Fibroblast of villous mesenchyme (primary cell): ENCODE results near the gene RPS6KB2. TPM values are rescaled to one million over a fixed set of nuclear protein-coding genes. Genes with fewer than 3 reads are reported as not detected.
"Not testable (repeated sequence)": the region's sequence is repeated elsewhere in the genome, so short reads cannot be mapped to it uniquely, and the experiment has no call there.

Experiments used
- DNase-seq: peaks from one replicate; pipeline ENCODE4 v3.0.0-alpha.2; 2010; ENCODE audit warnings: low read depth
- H3K4me3 ChIP-seq: 2 replicates; pipeline ENCODE4 v1.5.1; 2011; ENCODE audit warnings: low read depth, mild to moderate bottlenecking, low read length
- total RNA-seq: library from RNA; depleted of rRNA; stranded (reverse); fragments of >200 nt; gene quantifications from 2 replicates; pipeline ENCODE4 v1.2.3, GENCODE V29; 2012
- TF ChIP-seq, protein P1 (sequence below): IDR thresholded peaks from 2 replicates; pipeline ENCODE4 v1.5.1; 2012; ENCODE audit warnings: low read depth, mild to moderate bottlenecking, low read length; ENCODE audit not compliant: insufficient read depth

The RPS6KB2 gene
- total RNA-seq, 1 donor: 42.3 TPM

DNA sequence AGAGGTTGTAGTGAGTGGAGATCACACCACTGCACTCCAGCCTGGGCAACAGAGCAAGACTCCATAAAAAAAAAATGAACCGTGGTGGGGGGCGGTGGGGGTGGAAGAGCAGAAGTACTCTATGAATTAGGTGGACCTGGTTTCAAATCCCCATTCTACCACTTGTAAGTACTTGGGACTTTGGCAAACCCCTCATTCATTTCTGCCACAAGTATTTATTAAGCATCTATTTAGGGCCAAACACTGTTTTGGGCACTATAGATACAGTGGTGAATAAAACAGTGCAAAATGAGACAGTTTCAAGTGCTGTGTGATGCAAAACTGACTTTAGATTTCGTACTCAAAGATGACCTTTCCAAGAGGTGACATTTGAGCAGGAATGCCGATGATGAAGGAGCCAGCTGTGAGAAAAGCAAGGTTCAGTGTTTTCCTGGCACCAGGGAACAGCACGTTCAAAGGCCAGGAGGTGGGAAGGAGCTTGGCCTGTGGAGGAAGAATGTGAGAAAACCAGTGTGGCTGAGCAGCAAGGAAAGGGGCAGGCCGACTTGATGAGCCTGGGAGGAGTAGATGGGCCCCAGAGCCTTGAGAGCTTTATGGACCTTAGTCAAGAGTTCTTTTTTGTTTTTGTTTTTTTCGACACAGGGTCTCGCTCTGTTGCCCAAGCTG lies 42.2 kb downstream of the RPS6KB2 start:
- H3K4me3 ChIP-seq: no peak overlapping the region
- TF ChIP-seq, protein P1, sequence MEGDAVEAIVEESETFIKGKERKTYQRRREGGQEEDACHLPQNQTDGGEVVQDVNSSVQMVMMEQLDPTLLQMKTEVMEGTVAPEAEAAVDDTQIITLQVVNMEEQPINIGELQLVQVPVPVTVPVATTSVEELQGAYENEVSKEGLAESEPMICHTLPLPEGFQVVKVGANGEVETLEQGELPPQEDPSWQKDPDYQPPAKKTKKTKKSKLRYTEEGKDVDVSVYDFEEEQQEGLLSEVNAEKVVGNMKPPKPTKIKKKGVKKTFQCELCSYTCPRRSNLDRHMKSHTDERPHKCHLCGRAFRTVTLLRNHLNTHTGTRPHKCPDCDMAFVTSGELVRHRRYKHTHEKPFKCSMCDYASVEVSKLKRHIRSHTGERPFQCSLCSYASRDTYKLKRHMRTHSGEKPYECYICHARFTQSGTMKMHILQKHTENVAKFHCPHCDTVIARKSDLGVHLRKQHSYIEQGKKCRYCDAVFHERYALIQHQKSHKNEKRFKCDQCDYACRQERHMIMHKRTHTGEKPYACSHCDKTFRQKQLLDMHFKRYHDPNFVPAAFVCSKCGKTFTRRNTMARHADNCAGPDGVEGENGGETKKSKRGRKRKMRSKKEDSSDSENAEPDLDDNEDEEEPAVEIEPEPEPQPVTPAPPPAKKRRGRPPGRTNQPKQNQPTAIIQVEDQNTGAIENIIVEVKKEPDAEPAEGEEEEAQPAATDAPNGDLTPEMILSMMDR: no peak
- DNase-seq: no peak

DNA sequence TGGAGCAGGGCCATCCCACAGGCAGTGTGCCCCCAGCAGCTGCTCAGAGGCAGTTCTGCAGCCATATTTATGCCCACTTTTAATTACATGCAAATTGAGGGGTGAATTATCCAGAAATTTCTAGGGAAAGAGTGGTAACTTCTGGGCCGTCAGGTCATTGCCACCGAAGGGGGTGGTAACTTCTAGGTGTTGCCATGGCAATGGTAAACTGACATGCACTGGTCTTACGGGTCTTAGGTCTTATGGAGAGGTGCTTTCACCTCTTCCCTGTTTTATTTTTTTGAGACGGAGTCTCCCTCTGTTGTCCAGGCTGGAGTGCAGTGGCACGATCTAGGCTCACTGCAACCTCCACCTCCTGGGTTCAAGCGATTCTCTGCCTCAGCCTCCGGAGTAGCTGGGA lies 44.6 kb downstream of the RPS6KB2 start:
- TF ChIP-seq, protein P1: no peak
- H3K4me3 ChIP-seq: no peak overlapping the region
- DNase-seq: no peak

DNA sequence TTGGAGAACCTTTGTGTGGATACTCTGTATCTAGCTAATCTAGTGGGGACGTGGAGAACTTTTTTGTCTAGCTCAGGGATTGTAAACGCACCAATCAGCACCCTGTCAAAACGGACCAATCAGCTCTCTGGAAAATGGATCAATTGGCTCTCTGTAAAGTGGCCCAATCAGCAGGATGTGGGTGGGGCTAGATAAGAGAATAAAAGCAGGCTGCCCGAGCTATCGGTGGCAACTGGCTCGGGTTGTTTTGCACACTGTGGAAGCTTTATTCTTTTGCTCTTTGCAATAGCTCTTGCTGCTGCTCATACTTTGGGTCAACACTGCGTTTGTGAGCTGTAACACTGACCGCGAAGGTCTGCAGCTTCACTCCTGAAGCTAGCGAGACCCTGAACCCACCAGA lies 48.4 kb downstream of the RPS6KB2 start:
- not testable (repeated sequence) for H3K4me3 ChIP-seq

DNA sequence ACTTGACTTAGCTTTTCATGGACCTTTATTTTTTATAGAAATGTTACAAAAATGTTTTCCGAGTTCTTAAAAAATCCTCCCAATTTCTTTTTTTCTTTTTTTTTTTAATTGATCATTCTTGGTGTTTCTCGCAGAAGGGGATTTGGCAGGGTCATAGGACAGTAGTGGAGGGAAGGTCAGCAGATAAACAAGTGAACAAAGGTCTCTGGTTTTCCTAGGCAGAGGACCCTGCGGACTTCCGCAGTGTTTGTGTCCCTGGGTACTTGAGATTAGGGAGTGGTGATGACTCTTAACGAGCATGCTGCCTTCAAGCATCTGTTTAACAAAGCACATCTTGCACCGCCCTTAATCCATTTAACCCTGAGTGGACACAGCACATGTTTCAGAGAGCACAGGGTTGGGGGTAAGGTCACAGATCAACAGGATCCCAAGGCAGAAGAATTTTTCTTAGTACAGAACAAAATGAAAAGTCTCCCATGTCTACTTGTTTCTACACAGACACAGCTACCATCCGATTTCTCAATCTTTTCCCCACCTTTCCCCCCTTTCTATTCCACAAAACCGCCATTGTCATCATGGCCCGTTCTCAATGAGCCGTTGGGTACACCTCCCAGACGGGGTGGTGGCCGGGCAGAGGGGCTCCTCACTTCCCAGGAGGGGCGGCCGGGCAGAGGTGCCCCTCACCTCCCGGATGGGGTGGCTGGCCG lies 49.2 kb downstream of the RPS6KB2 start:
- not testable (repeated sequence) for DNase-seq, H3K4me3 ChIP-seq

More for the DNA sequence above, 48.4 kb downstream of the RPS6KB2 start:
- DNase-seq: not testable (repeated sequence)

DNA sequence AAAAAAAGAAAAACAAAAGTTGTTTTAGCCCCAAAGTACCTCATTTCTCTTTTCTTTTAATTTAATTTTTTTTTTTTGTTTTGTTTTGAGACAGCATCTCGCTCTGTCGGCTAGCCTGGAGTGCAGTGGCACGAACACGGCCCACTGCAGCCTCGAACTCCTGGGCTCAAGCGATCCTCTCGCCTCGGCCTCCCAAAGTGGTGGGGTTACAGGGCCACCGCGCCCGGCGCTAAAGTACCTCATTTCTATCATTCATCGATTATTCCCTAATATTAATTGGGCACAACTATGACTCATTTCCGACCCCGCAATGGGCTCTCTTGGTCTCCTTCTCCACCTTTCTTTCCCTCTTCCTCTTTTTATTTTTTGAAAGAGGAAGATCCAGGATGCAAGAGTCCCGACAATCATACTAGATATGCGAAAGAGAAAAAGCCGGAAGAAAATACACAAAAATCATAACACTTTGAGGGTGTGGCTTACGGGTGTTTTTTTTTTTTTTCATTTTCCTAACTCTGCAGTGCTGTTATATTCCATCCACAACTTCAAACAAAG lies 54.1 kb downstream of the RPS6KB2 start:
- H3K4me3 ChIP-seq: peak overlapping the region; percentile 72
- no peak for DNase-seq
- TF ChIP-seq, protein P1: no peak

DNA sequence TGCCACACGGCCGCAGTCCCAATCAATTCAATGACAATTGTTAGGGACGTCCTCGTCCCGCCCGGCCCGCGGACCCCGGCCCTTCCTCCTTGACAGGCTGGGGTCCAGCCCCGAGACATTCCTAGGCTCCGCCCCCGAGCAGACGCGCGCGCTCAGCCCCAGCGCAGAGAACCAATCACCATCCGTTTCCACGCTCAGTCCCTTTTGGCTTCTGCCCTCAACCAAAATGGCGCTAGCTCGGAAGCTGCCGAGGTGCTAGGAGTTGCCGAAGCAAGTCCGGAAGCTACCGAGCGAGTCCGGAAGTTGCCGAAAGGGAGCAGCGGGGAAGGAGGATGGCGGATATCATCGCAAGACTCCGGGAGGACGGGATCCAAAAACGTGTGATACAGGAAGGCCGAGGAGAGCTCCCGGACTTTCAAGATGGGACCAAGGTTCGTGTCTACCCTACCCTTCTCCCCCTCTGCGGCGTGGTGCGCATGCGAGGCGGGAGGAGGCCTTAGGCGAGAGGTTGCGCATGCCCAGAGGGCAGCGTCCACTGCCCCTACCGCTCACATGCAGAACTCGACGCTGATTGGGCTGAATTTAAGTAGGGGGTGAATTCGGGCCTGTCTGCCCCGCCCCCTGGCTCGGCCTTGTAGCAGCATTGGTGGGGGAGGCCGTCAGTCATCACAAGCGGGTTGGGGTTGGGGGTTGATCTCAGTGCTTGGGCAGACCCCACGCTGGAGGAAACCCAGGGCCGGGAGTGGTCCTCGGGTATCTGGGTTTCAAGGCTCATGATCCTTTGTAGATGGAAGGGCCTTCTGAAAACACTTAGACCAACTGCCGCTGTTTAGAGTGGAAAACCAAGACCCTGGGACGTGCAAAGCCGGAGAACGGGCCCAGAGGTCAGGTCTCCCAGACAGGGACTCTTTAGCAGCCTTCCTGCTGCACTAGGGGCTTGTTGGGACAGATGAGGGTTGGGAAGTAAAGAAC lies 54.8 kb downstream of the RPS6KB2 start, which contains the start of gene AIP:
Gene AIP (plus strand): TSS at position 200 of the 972 bp plus-strand sequence. CDS start 133 bp downstream, at position 333.
- TF ChIP-seq, protein P1: peak; percentile 21
- peak; percentile 97 for DNase-seq
- peak within 1 kb of the TSS; percentile 72 for H3K4me3 ChIP-seq

DNA sequence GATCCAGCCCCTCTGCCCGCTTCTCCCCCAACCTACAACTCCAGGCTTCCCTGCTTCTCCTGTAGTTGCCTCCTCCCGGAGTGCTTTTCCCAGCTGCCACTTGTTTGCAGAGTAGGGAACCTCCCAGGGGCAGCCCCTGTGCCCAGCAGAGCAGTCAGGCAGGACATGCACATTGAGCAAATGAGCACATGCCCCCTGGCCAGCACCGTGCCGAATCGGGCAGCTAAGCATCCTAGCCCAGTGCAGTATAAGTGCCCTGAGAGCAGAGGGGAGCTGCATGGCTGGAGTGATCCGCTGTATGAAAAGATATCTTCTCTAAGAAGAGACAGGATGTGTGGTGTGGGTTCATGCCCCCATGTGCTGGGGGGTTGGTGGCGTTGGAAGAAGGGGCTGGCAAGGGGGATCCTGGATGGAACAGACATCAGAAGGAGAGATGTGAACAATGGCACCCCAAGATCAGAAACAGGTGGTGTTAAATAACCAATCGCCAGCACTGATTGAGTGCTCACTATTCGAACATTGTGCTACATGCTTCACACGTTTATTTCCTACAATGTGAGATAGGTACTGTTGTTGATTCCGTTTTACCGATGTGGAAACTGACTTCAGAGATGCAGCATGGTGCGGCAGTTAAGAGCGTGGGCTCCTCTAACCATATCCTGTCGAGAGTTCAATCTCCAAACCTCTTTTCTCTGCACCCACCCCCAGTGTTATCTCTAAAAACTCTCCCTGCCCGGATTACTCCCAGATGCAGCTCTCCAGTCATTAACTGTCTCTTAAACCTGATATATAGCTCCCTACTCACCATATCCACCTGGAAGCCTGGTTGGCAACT lies 55.8 kb downstream of the RPS6KB2 start:
- TF ChIP-seq, protein P1: no peak
- no peak for DNase-seq
- peak overlapping the region; percentile 72 for H3K4me3 ChIP-seq
